WTC11 (cell line): ENCODE measurements around the gene TTC21A.

Source experiments
- IRF2 ChIP-seq: sonication (generic); formaldehyde crosslinking; IDR thresholded peaks from 2 replicates; pipeline ENCODE4 v1.8.0; 2022; ENCODE audit warnings: low read depth, missing genetic modification reagents, borderline replicate concordance
- NR2C2 ChIP-seq: sonication (generic); formaldehyde crosslinking; IDR thresholded peaks from 2 replicates; pipeline ENCODE4 v1.8.0; 2022; ENCODE audit warnings: mild to moderate bottlenecking, missing genetic modification reagents
- TF ChIP-seq, protein P1 (sequence below): fragments of 200-600 bp; IDR thresholded peaks from 2 replicates; pipeline ENCODE4 v1.8.0; 2022; ENCODE audit warnings: antibody characterized with exemption
- TF ChIP-seq, protein P2 (sequence below): sonication (generic); formaldehyde crosslinking; IDR thresholded peaks from 2 replicates; pipeline ENCODE4 v1.8.0; 2022; ENCODE audit warnings: missing genetic modification reagents
- TF ChIP-seq, protein P3 (sequence below): sonication (generic); formaldehyde crosslinking; IDR thresholded peaks from 2 replicates; pipeline ENCODE4 v1.8.1; 2022; ENCODE audit warnings: mild to moderate bottlenecking, missing genetic modification reagents, moderate library complexity, borderline replicate concordance

DNA sequence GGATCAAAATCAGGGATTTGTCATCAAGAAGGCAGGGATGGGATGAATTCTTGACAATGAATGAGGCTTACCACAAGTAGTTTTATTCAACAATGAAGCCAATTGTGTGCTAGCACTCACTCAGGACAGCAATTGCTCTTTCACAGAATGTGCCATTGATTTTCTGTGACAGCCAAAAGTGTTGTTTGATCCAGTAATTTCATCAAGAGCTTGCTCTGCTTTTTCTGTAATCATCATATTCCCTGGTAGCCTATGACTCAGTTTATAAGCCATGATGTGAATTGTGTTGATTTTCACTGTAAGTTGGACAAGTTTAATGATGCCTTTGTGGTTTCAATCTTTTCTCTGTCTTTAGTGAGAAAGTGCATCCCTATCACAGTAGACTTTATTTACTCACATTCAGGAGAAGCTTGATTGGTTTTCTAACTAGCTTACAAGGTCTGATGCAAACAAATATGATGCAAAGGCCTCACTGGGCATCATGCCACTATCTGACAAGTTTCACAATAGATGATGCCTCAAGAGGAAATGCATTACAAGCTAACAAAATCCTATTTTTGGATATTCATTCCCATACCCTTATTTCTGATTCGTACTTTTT is 59.6 kb downstream of the TTC21A start:
- TF ChIP-seq, protein P1, sequence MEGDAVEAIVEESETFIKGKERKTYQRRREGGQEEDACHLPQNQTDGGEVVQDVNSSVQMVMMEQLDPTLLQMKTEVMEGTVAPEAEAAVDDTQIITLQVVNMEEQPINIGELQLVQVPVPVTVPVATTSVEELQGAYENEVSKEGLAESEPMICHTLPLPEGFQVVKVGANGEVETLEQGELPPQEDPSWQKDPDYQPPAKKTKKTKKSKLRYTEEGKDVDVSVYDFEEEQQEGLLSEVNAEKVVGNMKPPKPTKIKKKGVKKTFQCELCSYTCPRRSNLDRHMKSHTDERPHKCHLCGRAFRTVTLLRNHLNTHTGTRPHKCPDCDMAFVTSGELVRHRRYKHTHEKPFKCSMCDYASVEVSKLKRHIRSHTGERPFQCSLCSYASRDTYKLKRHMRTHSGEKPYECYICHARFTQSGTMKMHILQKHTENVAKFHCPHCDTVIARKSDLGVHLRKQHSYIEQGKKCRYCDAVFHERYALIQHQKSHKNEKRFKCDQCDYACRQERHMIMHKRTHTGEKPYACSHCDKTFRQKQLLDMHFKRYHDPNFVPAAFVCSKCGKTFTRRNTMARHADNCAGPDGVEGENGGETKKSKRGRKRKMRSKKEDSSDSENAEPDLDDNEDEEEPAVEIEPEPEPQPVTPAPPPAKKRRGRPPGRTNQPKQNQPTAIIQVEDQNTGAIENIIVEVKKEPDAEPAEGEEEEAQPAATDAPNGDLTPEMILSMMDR: no peak
- no peak for TF ChIP-seq NR2C2 (CRISPR knock-in tag)
- TF ChIP-seq IRF2 (CRISPR knock-in tag): no peak
- TF ChIP-seq, protein P2, sequence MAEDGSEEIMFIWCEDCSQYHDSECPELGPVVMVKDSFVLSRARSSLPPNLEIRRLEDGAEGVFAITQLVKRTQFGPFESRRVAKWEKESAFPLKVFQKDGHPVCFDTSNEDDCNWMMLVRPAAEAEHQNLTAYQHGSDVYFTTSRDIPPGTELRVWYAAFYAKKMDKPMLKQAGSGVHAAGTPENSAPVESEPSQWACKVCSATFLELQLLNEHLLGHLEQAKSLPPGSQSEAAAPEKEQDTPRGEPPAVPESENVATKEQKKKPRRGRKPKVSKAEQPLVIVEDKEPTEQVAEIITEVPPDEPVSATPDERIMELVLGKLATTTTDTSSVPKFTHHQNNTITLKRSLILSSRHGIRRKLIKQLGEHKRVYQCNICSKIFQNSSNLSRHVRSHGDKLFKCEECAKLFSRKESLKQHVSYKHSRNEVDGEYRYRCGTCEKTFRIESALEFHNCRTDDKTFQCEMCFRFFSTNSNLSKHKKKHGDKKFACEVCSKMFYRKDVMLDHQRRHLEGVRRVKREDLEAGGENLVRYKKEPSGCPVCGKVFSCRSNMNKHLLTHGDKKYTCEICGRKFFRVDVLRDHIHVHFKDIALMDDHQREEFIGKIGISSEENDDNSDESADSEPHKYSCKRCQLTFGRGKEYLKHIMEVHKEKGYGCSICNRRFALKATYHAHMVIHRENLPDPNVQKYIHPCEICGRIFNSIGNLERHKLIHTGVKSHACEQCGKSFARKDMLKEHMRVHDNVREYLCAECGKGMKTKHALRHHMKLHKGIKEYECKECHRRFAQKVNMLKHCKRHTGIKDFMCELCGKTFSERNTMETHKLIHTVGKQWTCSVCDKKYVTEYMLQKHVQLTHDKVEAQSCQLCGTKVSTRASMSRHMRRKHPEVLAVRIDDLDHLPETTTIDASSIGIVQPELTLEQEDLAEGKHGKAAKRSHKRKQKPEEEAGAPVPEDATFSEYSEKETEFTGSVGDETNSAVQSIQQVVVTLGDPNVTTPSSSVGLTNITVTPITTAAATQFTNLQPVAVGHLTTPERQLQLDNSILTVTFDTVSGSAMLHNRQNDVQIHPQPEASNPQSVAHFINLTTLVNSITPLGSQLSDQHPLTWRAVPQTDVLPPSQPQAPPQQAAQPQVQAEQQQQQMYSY: no peak
- TF ChIP-seq, protein P3, sequence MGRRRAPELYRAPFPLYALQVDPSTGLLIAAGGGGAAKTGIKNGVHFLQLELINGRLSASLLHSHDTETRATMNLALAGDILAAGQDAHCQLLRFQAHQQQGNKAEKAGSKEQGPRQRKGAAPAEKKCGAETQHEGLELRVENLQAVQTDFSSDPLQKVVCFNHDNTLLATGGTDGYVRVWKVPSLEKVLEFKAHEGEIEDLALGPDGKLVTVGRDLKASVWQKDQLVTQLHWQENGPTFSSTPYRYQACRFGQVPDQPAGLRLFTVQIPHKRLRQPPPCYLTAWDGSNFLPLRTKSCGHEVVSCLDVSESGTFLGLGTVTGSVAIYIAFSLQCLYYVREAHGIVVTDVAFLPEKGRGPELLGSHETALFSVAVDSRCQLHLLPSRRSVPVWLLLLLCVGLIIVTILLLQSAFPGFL (CRISPR knock-in tag): no peak
